HG02678 (cell line): ENCODE measurements around the gene SSPN.

Source experiments
- ATAC-seq: cut with Tn5 transposase; IDR thresholded peaks from one replicate; pipeline ENCODE4 v1.9.1; 2021; ENCODE audit warnings: mild to moderate bottlenecking, moderate library complexity; ENCODE audit not compliant: unreplicated experiment

SSPN gene

DNA sequence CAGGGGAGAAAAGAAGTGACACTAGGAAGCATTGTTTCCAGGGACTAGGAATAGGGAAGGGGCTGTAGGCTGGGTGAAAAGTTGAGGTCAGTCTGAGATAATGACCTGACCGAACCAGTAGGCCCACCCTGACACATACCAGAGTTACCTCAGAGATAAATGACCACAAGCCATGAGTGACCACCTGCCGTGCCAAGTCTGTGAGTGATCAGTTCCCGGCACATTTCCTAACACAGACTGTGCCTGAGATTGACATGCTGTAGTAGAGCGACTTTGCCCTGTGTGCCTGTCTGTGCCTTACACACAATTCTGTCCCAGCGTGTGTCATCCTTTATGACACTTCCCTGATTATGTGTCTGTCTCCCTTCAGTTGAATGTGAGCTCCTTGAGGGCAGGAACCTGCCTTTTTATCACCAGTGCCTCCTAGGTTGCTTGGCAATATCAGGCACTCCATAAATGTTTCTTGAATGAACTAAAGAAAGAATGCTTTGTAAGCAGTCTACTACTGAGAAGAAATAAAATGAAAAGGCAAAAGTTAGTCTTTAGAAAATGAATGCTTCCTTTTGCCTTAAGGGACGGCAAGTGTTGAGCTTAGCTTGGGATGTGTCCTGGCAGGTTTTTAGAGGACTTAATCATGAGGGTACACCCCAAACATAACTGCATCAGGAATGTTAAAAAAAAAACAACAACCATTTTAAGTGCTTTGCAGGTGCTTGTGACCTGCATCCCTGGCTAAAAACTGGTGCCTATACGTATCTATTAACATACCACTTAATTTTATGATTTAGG lies 9.6 kb upstream of the SSPN start:
- ATAC-seq = no peak

- ATAC-seq = no peak
Observed at GRCh38 chr12:26187014-26187798, 8.2 kb upstream of the SSPN start.

GRCh38 chr12:26188127-26188526 lies 7.2 kb upstream of the SSPN start:
- no peak for ATAC-seq

- ATAC-seq = no peak
Observed at GRCh38 chr12:26188641-26189040, 6.7 kb upstream of the SSPN start.

DNA sequence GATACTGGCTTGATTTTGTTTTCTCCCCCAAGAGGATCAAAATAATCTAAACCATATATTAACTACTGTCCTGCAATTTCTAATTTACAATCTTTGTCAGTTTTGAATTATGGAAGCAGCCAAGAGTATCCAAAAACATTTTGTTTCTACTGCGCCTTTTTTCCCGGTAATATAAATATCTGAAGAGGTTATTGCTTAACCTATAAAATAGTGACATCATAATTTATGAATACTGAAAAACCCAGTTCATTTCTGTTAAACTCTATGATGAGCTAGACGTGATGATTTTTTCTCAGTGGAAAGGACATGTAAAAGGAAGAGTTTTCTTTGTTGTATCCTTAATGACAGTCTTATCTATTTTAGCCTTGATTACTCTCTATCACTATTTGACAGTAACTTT lies 3.2 kb upstream of the SSPN start:
- ATAC-seq = no peak

DNA sequence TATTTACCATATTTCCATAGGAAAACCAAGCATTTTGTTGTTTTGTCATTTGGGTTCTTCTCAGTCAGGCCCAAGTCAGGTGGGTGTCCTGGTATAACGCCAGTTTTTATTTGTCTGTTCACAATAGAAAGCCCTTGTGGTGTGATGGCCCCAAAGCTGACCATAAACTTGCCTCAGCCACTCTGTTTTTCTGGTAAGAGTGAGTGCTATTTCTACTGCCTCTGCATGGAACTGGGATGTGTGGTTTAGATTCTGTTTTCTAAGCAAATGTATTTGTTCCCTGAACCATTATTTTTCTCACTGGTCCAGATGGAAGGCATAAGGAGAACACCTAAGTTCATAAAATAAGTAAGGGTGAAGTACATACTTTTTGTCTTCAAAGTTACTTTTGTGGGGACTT lies 1.8 kb upstream of the SSPN start:
- no peak for ATAC-seq

DNA sequence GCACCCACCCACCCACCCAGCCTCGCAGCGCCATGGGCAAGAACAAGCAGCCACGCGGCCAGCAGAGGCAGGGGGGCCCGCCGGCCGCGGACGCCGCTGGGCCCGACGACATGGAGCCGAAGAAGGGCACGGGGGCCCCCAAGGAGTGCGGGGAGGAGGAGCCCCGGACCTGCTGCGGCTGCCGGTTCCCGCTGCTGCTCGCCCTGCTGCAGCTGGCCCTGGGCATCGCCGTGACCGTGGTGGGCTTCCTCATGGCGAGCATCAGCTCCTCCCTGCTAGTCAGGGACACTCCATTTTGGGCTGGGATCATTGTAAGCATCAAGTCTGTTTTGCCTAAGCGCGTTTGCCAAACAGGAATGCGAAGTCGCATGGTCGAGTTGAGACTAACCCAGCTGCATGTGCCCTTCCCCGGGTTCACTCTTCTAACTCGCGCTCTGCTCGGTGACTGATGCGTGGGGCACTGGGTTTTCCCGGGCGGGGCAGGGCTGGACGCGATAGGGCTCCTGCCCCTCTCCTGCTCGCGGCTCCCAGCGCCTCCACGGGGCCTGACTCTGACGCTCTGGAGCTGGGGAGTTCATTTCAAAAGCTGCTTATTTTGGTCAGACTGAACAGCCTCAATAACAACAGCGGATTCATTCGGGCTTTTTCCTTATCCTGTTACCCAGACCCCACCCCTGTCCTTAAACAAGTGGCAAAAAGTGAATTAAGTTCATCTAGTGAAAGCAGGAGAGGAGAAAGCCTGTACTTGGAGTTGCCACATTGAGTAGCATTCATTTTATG lies 458 bp downstream of the SSPN start:
- ATAC-seq = peak; percentile 64

- no peak for ATAC-seq
Observed at GRCh38 chr12:26196421-26196716, 996 bp downstream of the SSPN start.

DNA sequence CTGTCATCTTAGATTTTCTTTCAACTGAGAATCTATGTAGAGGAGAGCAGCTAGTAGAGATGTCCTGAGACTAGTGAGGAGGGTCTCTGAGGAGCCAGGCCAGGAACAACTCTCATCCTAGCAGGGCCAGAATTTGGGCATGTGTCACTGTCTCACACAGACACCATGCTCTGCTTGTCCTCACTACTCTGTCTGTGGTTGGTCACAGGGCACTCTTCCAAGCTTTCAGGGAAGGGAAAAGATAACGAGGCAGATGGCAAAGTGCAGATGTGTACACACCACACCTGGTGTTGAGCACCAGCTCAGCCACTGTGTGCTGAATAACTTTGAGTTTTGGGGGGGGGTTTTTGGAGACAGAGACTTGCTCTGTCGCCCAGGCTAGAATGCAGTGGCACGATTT lies 2.5 kb downstream of the SSPN start:
- no peak for ATAC-seq

GRCh38 chr12:26198742-26199141 lies 3.4 kb downstream of the SSPN start:
- no peak for ATAC-seq

GRCh38 chr12:26203167-26203780 lies 7.9 kb downstream of the SSPN start:
- no peak for ATAC-seq

- ATAC-seq = no peak
Observed at GRCh38 chr12:26204612-26205289, 9.4 kb downstream of the SSPN start.

GRCh38 chr12:26205298-26205697 lies 9.9 kb downstream of the SSPN start:
- ATAC-seq = no peak

GRCh38 chr12:26205941-26206340 lies 10.6 kb downstream of the SSPN start:
- ATAC-seq = no peak

- no peak for ATAC-seq
Observed at GRCh38 chr12:26211331-26211730, 16.0 kb downstream of the SSPN start.

DNA sequence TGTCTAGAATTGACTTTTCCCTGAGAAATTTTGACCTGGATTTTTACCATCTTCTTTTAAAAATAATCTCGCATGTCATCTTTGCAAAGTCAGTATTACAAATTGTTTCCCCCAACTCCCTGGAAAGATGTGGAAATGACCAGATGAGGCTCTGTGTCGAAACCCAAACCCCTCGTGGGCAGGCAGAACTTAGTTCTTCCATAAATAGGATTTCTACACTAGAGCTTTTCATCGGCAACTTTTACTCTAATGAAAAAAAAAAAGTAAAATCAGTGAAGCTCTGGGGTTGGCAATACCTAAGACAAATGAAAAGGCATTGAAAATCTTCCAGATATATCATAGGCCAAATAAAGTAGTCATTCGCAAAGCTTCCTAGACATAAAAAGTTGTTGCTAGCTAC lies 17.0 kb downstream of the SSPN start:
- ATAC-seq = no peak

DNA sequence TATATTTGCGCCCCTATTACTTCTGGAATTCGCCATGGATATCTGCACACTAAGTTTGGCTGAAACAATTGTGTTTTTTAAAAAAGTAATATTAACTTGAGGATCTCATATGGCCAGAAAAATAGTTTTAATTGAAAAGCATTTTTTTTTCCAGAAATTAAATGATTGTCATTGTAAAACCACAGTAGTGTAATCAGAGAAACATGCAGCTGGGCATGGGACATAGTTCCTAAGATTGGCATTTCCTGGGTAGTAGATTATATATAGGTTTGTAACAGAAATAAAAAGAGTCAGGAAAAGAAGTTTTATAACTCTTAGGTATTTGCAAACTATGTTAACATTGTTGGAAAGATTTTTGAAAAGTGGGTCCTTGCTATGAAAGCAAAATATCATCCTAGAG lies 17.6 kb downstream of the SSPN start:
- ATAC-seq = no peak

DNA sequence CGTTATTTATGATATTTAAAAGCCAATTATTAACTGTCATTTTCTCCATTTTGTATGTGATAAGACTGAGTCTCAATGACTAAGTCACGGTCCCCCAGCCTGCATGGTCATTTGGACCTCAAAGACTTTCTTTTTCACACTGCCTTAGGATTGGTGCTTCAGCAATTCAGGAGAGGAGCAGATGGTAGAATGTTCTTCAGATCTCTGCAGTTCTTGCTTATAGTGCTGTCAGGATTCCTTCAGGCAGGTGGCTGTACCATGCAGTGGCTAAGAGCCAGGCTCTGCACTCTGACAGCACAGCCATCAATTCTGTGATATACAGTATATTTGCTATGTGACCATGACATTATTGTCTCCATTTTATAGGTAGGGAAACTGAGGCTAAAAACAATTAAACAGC lies 18.7 kb downstream of the SSPN start:
- no peak for ATAC-seq

DNA sequence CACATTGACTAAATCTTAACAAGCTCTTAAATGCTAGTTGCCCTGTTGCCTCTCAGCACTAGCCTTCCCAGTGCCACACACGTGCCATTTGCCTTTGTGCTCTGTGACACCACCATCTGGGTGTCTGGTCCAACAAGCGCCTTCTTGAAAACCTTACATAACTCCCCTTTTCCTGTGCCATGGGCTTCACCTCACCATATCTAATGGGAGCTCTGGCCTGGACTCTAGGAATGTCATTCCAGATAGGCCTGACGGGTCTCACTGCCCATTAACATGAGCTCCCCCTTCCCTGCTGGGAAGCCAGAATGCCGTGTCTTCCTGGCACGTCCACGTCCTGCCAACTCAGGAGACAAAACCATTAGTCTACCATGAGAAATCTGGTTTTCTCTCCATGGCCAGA lies 24.4 kb downstream of the SSPN start:
- ATAC-seq = no peak

DNA sequence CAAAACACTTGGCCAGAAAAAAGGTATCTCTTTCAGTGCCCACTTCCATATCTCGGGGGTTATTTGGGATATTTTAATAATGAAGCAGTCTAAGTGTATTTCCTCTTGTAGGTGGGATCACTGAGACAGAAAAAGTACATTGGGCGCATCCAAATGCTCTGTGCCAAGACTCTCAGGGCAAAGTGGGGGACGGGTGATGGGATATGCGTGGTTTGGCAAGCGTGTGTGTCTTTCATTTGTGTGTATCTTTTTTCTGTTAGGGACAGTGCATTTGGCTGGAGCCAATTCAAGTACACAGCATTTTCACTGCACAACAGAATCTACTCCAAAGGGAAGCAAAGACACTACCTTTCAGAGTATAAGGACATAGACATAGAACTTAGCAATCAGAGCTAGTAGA lies 29.3 kb downstream of the SSPN start:
- no peak for ATAC-seq

GRCh38 chr12:26226122-26226521 lies 30.7 kb downstream of the SSPN start:
- ATAC-seq = no peak
